ENCODE results near the gene RDX. TPM values are rescaled to one million over a fixed set of nuclear protein-coding genes. Genes with fewer than 3 reads are reported as not detected.

Gene RDX
- total RNA-seq, 1 experiment from 2014 or later: 86.6 TPM

DNA sequence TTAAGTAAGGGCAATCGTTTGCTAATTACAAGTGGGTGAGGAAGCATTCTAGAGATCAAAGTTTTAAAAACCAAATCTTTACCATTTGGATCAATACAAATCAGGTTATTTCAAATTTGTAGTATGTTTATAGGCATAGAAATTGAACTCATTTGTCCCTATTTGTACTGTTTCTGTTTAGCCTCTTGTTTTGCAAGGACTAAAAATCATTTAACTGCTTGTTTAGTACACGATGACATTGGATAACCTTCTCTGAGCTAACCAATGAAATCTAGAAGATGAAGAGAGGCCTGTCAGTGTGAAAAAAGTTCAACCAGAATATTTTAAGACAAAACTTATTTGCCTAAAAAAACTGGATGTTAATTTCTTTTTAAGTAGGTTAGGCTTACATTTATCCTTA, 163.3 kb downstream of the RDX start:
- Histone ChIP-seq H2BK120ac (ENCODE audit: low read depth, low read length, poor library complexity, severe bottlenecking) (no peak overlapping the region), H3K23ac (ENCODE audit: insufficient read length, low read depth, low read length) (no peak overlapping the region), H4K20me1 (ENCODE audit: control insufficient read depth, insufficient read depth, insufficient read length) (no peaks in the 10 kb centered on the region), H3K23me2 (ENCODE audit: insufficient read length, low read depth, low read length, poor library complexity, severe bottlenecking) (no peaks in the 10 kb centered on the region), H2AFZ (ENCODE audit: low read length) (no peak overlapping the region), H3K27me3 (ENCODE audit: insufficient read depth, low read length) (no peaks in the 10 kb centered on the region), H3K4me2 (ENCODE audit: insufficient read depth, insufficient read length, low read length) (no peak overlapping the region), H4K91ac (ENCODE audit: insufficient read length, low read depth, low read length) (no peak overlapping the region), H3K14ac (ENCODE audit: insufficient read depth, low read length) (no peak overlapping the region), H4K5ac (ENCODE audit: insufficient read length, low read depth, low read length) (no peak overlapping the region), H3K18ac (ENCODE audit: insufficient read length, low read depth, low read length) (no peak overlapping the region), H2BK15ac (ENCODE audit: low read depth, low read length) (no peak overlapping the region), H3K27ac (ENCODE audit: insufficient read length, low read depth, low read length) (no peak overlapping the region), H3T11ph (ENCODE audit: low read length) (no peak overlapping the region), H3K9me3 (ENCODE audit: control insufficient read depth, low read depth, low read length) (no peaks in the 10 kb centered on the region), H2BK12ac (ENCODE audit: insufficient read length, low read depth, low read length) (no peak overlapping the region), H3K79me2 (ENCODE audit: insufficient read depth, low read length) (no peaks in the 10 kb centered on the region), H3K9ac (ENCODE audit: extremely low read depth, insufficient read length, low read length) (no peak overlapping the region), H3K79me1 (ENCODE audit: insufficient read depth, low read depth, low read length, poor library complexity, severe bottlenecking) (no peaks in the 10 kb centered on the region), H3K4me1 (ENCODE audit: insufficient read depth, low read length) (peaks cover 4% of the 10 kb centered on the region; the same call in 1 of the 2 replicates), H3K56ac (ENCODE audit: insufficient read length, low read depth, low read length) (no peak overlapping the region), H2AK5ac (ENCODE audit: insufficient read length, low read length) (no peak overlapping the region), H4K8ac (replicated peaks; ENCODE audit: insufficient read length, low read depth, low read length) (no peak overlapping the region), H3K4ac (ENCODE audit: low read depth, low read length) (no peak overlapping the region), H2BK20ac (ENCODE audit: low read depth, low read length, poor library complexity, severe bottlenecking) (no peak overlapping the region), H2BK5ac (ENCODE audit: insufficient read length, low read length) (no peak overlapping the region)
- Mint-ChIP-seq H3K4me1 (peaks cover 38 to 46% of the 10 kb centered on the region in 2 experiments), H3K9me3 (no peaks in the 10 kb centered on the region), H3K36me3 (ENCODE audit: insufficient read depth in 1 of 3, low read depth in 3 of 3) (peaks cover 0 to 4% (median 0%) of the 10 kb centered on the region in 3 experiments; a peak in 1 of 7 replicates), H3K27ac (no peak overlapping the region), H3K4me3 (no peak overlapping the region; a peak in 1 of 5 replicates), H3K27me3 (ENCODE audit: low read depth) (no peaks in the 10 kb centered on the region)
- TF ChIP-seq CTCF (conservative IDR thresholded peaks at IDR 0.05): no peak
- no peak for DNase-seq
- no CpG with 5 or more reads among the region's 2 CpGs for WGBS (ENCODE audit: extremely low coverage, insufficient read length, low lambda C conversion rate)

All from H9 (cell line).